SHP77 treated with DMSO at 0.1 percent for 48 hours (cell line): ENCODE measurements around the gene WDR87.
"Not testable (repeated sequence)": the region's sequence is repeated elsewhere in the genome, so short reads cannot be mapped to it uniquely, and the experiment has no call there.

Experiments used
- DNase-seq: peaks from one replicate; lab custom pipeline; 2025; lab: John Stamatoyannopoulos, UW

Gene WDR87

DNA sequence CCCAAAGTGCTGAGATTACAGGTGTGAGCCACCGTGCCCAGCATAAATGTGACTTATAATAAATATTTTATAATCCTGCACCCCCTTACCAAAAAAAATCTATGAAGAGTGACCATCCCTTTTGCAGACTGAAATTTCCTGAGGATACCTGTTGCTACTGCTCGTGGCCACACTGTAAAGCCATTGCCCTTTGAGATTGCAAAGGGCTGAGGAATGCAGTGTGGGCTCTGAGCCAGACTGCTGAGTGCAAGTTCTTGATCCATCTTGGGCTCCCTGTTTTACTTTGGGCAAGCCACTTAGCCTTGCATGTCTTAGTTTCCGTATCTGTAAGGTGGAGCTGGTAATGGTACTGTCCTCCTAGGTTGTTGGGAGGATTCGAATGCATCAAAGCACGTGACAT, 24.0 kb upstream of the WDR87 start:
- DNase-seq = no peak

DNA sequence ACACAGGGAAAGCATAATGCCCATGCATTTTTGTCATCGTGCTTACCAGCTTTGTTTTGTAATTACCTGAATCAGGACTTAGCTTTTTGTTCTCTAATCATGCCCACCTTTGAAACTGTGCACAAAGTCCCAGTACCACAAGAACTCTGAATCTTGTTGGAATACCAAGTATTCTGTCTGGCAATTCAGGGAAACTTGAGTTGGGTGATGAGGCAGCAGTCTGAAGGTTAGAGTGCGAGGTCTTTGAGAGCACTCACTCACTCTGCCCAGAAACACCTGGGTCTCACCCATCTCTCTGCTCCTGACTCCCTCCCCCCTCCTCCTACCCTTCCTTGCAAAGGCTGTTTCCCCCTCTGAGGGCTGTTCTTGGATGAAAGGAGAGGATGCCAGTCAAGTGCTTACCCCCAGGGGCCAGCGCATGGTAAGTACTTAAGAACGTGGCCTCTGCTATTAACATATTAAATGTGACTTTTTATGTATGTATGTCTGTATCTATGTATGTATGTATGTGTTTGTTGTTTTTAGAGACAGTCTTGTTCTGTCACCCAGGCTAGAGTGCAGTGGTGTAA, 23.0 kb upstream of the WDR87 start:
- DNase-seq = no peak

DNA sequence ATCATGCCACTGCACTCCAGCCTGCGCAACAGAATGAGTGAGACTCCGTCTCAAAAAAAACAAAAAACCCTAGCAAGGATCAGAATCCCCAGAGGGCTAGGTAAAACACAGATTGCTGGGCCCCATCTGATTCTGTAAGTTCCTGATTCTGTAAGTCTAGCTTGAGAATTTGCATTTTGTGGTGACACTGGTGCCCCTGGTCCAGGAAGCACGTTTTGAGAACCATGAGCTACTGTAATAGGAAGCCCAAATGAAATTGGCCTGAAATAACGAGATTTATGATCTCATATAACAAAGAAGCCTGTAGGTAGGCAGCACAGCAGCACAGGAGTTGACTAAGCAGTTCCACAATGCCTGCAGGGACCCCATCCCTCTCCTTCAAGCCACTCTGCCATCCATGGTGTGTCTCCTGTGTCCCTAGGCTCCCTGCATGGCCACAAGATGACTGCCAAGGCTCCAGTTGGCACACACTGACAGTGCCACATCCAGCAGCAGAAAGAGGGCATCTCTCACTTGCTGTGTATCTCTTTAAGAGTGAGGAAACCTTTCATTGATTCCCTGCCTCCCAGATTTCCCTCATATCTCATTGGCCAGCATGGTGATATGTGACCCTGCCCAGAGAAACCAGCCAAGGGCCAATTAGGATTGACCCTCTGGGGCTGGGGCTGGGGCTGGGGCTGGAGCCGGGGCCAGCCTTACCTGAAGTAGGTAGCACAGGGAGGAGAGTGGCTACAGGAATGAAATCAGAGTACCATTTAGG, 22.3 kb upstream of the WDR87 start:
- DNase-seq = no peak

DNA sequence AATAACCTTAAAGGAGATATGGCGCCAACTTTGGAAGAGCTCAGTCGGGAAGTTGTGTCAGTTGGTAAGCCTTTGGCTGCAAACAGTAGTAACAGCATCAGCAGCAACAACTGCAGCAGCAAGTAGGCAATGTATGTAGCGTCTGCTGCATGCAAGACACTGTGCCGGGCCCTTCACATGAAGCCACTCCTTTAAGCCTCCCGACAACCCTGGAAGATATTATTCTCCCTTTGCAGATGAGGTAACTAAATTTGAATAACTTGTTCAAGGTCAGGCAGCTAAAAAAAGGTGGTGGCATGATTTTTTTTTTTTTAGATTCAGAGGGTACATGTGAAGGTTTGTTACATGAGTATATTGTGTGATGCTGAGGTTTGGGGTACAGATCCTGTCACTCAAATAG, 20.3 kb upstream of the WDR87 start:
- DNase-seq = no peak

DNA sequence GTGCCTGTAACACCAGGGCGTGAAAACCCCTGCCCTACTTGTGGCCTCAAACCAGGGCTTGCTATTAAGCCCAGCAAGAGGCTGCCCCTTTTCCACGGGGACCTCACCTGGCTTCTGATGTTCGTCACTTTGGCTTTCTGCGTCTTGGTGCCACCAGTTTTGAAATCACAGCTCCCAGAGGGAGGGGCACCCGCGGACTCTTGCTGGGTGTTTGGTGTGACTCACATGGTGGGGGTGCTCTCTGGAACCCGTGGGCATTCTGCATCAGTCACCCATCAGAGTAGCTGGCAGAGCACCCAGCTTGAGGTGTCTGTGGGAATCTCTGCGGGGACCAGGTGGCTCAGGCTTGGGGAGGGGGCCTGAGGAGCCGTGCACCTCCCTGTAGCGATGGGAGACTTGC, 19.9 kb upstream of the WDR87 start:
- no peak for DNase-seq

DNA sequence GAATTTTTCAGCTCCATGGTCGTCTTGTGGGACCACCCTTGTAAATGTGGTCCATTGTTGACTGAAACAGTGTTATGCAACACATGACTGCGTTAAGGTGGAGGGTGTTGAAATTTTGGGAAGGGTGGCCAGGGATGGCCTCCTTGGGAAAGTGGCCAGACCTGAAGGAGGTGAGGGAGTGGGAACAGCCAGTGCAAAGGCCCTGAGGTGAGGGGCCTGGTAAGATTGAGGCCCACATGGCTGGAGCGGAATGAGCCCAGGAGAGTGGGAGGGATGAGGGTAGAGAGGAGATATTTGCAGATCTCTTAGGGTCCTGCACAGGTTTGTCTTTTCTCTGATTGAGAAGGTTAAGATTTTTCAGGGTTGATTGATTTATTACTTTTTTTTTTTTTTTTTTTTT, 18.8 kb upstream of the WDR87 start:
- DNase-seq = no peak

DNA sequence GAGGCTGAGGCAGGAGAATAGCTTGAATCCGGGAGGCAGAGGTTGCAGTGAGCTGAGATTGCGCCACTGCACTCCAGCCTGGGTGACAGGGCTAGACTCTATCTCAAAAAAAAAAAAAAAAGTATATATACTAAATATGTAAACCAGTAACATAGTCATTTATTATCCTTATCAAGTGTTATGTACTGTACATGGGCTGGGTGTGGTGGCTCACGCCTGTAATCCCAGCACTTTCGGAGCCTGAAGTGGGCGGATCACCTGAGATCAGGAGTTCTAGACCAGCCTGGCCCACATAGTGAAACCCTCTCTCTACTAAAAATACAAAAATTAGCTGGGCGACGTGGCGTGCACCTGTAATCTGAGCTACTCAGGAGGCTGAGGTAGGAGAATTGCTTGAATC, 18.2 kb upstream of the WDR87 start:
- not testable (repeated sequence) for DNase-seq

DNA sequence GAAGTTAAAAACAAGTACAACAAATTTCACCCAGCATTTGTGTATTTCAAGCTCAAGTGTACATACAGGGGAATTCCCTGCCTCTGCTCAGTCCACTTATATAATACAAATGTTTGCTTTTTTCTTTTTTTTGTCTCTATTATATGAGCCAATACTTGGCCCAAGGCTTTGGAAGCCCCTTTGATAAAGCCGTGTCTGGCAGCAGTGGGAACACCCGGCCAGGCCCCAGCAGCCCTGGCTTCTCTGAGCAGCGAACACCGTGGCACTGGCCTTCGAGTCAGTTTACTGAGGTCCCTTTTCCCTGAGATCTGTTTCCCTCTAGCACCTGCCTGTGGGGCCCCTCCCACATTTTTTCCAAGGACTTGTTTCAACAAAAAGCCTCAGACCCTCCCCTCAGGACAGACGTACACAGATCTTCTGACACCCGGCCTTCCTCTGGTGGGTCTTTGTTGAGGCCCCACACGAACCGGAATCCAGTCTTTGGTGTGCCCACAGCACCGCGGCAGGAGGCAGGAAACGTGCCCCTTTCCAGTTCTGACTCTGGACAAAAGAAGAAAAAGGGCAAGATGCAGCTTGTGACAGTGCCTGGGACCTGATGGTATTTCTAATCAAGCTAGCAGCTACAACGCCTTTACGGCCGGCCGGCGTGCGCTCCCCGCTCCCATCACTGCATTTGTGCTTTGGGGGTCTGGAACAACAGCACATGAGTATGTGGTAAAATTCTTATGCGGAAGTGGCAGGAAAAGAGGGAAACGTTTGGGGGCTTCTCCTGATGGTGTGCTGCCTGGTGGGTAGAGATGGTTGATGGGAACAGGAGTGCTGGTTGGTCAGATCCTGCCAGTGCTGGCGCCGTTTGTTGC, 14.4 kb upstream of the WDR87 start:
- DNase-seq = no peak

DNA sequence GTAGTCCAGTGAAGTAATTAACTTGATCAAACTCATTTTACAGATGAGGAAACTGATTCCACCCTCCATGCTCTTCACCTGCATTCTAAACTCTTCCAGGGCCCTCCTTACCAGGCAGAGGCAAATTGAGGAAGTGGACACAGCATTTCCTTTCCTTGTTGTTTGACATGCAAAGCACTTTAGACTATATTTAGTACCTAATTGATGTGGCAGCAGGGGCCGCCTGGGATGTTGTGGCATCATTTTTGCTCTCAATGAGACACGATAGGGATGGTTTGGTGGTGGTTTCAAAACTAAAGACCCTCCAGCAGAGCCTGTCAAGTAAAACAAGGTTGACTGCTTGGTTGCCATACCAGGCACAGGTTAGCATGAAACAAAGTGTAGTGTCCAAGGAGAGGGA, 8.5 kb upstream of the WDR87 start:
- no peak for DNase-seq

DNA sequence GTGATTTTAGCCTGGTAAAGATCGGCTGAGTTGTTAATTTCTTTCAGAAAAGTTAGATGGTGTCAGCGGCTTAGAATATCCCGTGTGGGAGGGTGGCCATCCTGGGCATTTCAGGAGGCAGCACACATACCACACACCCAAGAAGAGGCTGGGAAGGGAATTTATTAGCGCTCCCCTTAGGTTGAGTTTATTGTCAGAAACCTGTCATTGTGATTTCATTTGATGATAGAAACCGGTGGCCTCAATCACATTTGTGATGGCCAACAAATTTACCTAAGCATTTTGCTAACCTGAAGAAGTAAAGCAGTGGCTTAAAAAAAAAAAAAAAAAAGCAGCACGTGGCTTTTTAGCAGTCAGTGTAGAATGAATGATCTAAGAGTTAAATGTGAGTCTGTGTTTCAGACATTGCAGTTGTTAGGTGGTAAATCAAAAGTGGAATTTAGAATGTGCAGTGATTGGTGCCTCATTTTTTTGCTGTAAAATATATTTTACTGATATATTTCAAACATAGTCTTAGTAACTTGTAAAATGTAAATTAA, 3.3 kb upstream of the WDR87 start:
- DNase-seq = no peak

DNA sequence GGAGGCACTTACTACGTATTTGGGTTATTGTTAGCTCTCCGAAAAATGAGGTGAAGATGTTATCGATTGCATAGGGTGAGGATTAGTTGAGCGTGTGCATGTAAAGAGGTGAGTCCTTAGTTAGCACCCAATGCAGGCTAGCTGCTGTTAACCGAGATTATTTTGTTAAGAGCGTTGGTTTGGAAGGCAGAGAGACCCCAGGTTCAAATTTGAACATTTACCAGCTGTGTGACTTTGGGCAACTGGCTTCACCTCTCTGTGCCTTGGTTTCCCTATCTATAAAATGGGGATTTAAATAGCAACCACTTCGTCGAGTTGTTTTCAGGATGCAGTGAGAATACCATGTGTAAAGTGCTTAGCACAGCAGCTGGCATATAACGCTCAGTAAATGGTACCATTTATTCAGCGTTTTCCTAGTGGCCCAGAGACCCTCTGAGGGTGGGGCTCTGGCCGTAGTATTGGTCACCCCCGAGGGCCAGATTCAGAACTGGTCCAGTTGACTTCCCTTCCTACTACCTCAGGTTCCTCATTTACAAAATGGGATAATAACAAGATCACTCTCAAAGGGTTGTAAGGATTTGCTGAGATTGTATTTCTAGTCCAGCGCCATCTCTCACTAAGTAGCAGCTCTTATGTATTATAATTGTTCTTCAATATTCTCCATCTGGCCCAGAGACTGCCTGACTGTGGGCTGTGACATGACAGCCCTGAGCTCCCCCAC, 1.5 kb upstream of the WDR87 start:
- no peak for DNase-seq

DNA sequence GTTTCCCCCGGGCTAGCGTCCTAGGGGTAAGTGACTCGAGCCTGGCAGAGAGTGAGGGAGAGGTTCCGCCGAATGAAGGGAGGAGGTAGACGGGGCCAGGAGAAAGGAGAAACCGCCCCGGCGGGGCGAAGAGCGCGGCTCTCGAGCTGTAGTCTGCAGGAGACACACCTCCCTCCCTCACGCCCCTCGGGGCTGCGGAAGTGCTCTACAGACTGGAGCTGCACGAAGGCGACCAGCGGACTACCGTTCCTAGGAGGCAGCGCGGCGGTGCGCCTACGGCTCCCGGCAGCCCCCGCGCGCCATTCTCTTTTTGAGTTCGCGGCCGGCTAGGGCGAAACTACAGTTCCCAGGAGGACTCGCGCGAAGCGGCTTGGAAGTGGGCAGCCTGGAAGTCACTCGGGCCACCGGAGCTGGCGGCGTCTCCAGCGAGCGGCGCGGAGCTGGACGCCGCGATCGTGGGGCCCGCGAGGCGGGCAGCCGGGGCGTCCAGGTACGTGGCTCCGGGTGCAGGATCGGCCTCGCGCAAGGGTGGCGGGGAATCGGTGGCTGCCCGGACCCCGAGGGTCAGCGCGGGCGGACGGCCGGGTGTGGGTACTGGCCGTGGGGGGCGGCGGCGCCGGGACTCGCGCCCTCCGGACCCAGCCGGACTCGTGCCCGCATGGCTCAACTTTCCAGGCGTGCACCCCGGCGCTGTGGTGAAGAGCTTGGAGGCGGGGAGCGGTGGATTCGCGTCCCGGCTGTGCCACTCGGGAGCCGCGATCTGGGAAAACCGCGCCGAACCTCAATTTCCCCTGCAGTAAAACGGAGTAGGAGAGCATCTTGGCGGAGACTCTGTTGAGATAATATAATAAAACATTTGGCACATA, 708 bp upstream of the WDR87 start, which contains the start of gene SIPA1L3:
TSS of gene SIPA1L3 (plus strand) at position 340 of the 866 bp plus-strand sequence. CDS start 174,358 bp downstream, outside the sequence.
- DNase-seq = peak; percentile 96

DNA sequence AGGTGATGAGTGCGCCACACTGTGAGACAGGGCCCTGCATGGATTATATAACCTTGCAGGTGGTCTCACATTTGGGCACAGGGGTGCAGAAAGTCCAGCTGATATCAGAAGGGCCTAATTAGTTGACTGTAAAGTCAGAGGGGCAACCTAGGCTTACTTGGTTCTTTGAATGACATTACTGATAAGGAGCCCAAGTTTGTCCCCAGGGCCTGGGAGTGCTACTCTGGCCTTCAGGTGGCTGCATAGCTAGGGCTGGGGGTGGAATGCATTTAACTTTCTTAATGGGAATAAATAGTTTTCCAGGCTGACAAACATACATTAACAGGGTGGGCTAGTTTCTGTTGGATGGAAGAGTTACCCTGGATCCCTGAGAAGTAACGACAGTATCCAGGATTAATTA, 3.3 kb downstream of the WDR87 start:
- no peak for DNase-seq

DNA sequence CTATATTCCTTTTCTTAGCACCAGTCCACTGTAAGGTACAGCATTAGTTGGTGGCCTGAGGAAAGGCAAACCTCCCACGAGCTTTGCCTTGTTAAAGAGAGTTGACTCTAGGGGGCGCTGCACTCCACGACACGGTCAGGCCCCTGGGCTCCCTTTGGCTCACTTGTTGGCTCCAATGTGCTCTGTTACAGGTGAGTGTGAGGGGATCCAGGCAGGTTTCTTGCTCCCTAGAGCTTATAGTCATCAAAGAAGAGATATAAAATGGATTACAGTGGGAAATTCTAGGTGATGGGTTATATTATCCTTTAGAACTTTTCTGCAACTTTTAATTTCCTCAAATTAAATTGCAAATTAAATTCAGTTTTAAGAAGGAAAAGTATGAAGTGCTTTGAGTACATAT, 3.7 kb downstream of the WDR87 start:
- peak; percentile 75 for DNase-seq

DNA sequence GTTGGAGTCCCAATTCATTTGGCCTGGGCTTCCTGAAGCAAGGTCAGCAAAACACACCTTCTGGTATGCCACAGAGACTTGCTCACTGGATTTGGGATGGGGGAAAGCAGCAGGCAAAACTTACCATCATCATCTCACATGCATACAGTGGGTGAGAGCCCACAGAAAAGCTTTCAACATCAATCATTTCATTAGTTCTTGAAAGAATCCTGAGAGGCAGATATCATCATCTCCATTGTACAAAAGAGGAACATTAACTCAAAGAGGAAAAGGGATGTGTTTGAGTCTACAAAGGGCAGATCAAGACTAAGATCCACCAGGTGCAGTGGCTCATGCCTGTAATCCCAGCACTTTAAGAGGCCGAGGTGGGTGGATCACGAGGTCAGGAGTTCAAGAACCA, 6.4 kb downstream of the WDR87 start:
- DNase-seq = no peak

DNA sequence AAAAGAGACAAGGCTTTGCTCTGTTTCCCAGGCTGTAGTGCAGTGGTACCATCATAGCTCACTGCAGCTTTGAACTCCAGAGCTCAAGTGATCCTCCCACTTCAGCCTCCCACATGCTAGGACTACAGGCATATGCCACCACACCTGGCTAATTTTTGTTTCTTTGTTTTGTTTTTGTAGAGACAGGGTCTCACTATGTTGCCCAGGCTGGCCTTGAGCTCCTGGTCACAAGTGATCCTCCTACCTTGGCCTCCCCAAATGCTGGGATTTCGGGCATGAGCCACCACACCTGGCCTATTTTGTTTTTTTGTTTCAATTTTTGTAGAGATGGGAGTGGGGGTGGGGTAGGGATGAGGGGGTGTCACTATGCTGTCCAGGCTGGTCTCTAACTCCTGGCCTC, 6.9 kb downstream of the WDR87 start:
- no peak for DNase-seq

DNA sequence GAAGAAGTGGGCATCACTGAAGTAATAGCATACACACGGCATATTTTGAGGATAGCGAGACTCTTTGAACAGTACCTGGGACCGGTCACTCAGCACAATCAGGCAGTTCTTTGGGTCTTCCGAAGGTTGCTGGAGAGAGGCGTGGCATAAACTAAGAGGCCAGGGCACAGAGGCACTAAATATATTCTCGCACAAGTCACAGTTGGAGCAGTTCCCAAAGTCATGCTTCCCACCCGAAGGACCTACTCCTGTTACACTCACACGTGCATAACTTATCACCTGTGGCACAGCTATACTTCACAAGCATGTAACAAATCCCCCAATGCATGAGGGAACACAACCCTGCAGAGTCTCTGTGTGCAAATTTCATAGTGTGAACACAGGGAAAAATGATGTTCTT, 10.2 kb downstream of the WDR87 start:
- DNase-seq = no peak

DNA sequence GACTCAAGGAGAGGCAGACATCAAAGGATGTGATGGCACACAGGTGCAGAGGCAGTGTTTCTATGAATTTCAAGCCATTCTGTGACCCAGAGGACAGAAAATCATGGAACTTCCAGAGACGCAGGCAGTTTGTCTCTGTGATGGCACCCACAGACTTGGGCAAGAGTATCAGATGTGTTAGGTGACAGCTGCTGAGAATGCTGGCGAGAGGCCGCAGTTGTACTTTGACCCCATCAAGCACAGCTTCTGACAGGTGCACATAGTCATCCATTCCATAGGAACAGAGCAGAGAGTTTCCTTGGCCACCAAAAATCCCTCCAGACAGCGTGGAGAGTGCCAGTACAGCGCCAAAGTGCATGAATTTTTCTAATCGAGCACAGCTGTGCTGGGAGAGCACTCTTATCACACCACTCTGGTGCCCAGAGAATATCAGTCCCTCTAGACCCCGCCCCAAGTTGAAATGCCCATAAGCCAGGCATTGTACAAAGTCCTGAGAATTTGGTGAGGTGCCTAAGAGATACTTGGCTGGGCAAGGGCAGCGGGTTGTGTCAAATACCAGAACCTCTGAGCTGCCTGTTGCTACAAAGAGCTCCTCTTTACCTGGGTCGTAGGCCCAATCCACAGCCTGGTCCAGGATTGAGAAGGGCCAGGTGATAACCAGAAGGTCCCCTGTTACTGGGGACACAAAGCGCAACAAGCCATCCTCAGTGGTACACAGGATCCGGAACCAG, 12.4 kb downstream of the WDR87 start:
- no peak for DNase-seq

DNA sequence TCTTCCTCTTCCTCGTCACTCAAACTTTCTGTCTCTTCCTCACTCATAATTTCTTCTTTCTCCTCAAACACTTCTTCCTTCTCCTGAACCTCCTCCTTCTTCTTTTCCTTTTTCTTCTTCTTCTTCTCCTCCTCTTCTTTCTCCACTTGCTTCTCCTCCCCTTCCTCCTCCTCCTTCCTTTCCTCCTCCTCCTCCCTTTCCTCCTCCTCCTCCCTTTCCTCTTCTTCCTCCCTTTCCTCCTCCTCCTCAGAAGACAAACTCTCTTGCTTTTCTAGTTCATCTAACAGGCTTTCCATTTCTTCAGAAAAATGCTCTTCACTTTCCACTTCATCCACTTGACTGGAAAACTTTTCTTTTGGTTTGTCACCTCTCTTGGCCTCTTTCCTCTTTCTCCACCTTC, 19.8 kb downstream of the WDR87 start:
- no peak for DNase-seq

DNA sequence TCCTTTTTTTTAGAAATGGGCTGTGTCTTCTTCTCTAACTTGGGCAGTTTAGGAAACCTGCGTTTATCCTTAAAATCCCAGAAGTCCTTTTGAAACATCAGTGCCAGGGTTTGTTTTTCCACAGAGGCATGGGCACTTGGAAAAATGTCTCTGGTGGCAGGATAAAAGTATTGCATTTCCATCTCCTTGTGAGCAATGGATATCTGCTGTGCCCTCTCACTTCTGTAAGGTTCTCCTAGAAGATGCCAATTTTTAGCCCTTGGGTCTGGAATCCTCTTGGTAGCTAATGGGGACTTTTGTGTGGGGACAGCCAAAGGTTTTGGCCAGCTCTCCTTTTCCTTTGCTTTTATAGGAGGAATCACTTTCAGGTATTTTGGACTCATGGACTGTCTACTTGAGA, 21.0 kb downstream of the WDR87 start:
- no peak for DNase-seq
